ENCODE results near the gene BANF1. TPM values are rescaled to one million over a fixed set of nuclear protein-coding genes. Genes with fewer than 3 reads are reported as not detected.

Gene BANF1
- total and polyA plus RNA-seq, 9 of the 15 experiments (the other 6 are each of a cell fraction or from before 2014, with no cell fraction given): 108 to 651 (median 263) TPM

- no peak for TF ChIP-seq ZBTB33 (CRISPR knock-in tag; IDR thresholded peaks at IDR 0.05)
- peak; percentile 56 to 65; a peak in 2 of 4 replicates for TF ChIP-seq NRF1 (conservative IDR thresholded peaks at IDR 0.05 in 1 of 2, IDR thresholded peaks at IDR 0.05 in 1 of 2)
- peak in 1 of 2 experiments; percentile 48; a peak in 1 of 4 replicates for TF ChIP-seq SIN3A (IDR thresholded peaks at IDR 0.05; ENCODE audit: borderline replicate concordance in 2 of 2, control insufficient read depth in 1 of 2, low read depth in 2 of 2, low read length in 2 of 2)
- no peak for TF ChIP-seq FUS (optimal IDR thresholded peaks at IDR 0.05; ENCODE audit: low read depth, low read length)
- no peak for TF ChIP-seq THRAP3 (IDR thresholded peaks at IDR 0.05; ENCODE audit: borderline replicate concordance)
- no peak for TF ChIP-seq KAT8 (IDR thresholded peaks at IDR 0.05; ENCODE audit: low read depth)
- no peak for TF ChIP-seq DDX20 (tag; IDR thresholded peaks at IDR 0.05; ENCODE audit: low read depth)
- TF ChIP-seq CTCF (IDR thresholded peaks at IDR 0.05 in 2 of 3, conservative IDR thresholded peaks at IDR 0.05 in 1 of 3; ENCODE audit: insufficient read depth in 2 of 3, low read depth in 1 of 3, low read length in 3 of 3): peak in 1 of 3 experiments; percentile 17; a peak in 1 of 6 replicates
- TF ChIP-seq GABPA (tag; conservative IDR thresholded peaks at IDR 0.05; ENCODE audit: low read depth): no peak; the same call in 1 of the 2 replicates
- no peak for TF ChIP-seq ESRRB (CRISPR knock-in tag; IDR thresholded peaks at IDR 0.05; ENCODE audit: borderline replicate concordance)
These were observed 434 bp downstream of the BANF1 start (continued) for GRCh38 chr11:66002648-66003225.
